Measurements from ENCODE around the gene PWWP2A. TPM values are rescaled to one million over a fixed set of nuclear protein-coding genes. Genes with fewer than 3 reads are reported as not detected.
"Not testable (repeated sequence)": the region's sequence is repeated elsewhere in the genome, so short reads cannot be mapped to it uniquely, and the experiment has no call there.

Gene PWWP2A
- polyA plus RNA-seq, 1 donor, result 26.4 TPM

GRCh38 chr5:160079753-160080152, 39.5 kb downstream of the PWWP2A start:
- peaks cover 11% of the 10 kb centered on the region for H3K36me3 ChIP-seq (ENCODE audit: control insufficient read depth, insufficient read depth, low read length)
- H3K4me3 ChIP-seq (ENCODE audit: low read length), result no peak overlapping the region
- H3K4me1 ChIP-seq (ENCODE audit: control insufficient read depth, insufficient read depth, low read length), result peaks cover 3% of the 10 kb centered on the region
- no peaks in the 10 kb centered on the region for H3K27me3 ChIP-seq (ENCODE audit: control insufficient read depth, insufficient read depth, low read length)
- H3K27ac ChIP-seq (ENCODE audit: low read length), result no peak overlapping the region
- WGBS (ENCODE audit: insufficient coverage, low lambda C conversion rate), result 100% methylated on average over 1 of the region's 2 CpGs
- DNase-seq, result no peak
- no peaks in the 10 kb centered on the region for H3K9me3 ChIP-seq (ENCODE audit: control insufficient read depth, low read depth, low read length)

- Histone ChIP-seq H3K9me3 (ENCODE audit: control insufficient read depth, low read depth, low read length) (no peaks in the 10 kb centered on the region), H3K4me1 (ENCODE audit: control insufficient read depth, insufficient read depth, low read length) (peaks cover 3% of the 10 kb centered on the region), H3K27ac (ENCODE audit: low read length) (no peak overlapping the region), H3K4me3 (ENCODE audit: low read length) (no peak overlapping the region), H3K36me3 (ENCODE audit: control insufficient read depth, insufficient read depth, low read length) (peaks cover 11% of the 10 kb centered on the region), H3K27me3 (ENCODE audit: control insufficient read depth, insufficient read depth, low read length) (no peaks in the 10 kb centered on the region)
- DNase-seq, result no peak
- no CpG with 5 or more reads among the region's 2 CpGs for WGBS (ENCODE audit: insufficient coverage, low lambda C conversion rate)
Measured at GRCh38 chr5:160076997-160077396, 42.3 kb downstream of the PWWP2A start.

GRCh38 chr5:160075073-160075472, 44.2 kb downstream of the PWWP2A start:
- no peaks in the 10 kb centered on the region for H3K27me3 ChIP-seq (ENCODE audit: control insufficient read depth, insufficient read depth, low read length)
- no peak overlapping the region for H3K4me3 ChIP-seq (ENCODE audit: low read length)
- H3K9me3 ChIP-seq (ENCODE audit: control insufficient read depth, low read depth, low read length), result no peaks in the 10 kb centered on the region
- H3K4me1 ChIP-seq (ENCODE audit: control insufficient read depth, insufficient read depth, low read length), result peaks cover 3% of the 10 kb centered on the region
- DNase-seq, result no peak
- H3K27ac ChIP-seq (ENCODE audit: low read length), result no peak overlapping the region
- peaks cover 13% of the 10 kb centered on the region for H3K36me3 ChIP-seq (ENCODE audit: control insufficient read depth, insufficient read depth, low read length)

GRCh38 chr5:160071916-160072315, 47.3 kb downstream of the PWWP2A start:
- DNase-seq, result no peak
- no peak overlapping the region for H3K27ac ChIP-seq (ENCODE audit: low read length)
- H3K4me3 ChIP-seq (ENCODE audit: low read length), result no peak overlapping the region
- H3K9me3 ChIP-seq (ENCODE audit: control insufficient read depth, low read depth, low read length), result no peaks in the 10 kb centered on the region
- H3K4me1 ChIP-seq (ENCODE audit: control insufficient read depth, insufficient read depth, low read length), result peaks cover 10% of the 10 kb centered on the region
- H3K27me3 ChIP-seq (ENCODE audit: control insufficient read depth, insufficient read depth, low read length), result no peaks in the 10 kb centered on the region
- H3K36me3 ChIP-seq (ENCODE audit: control insufficient read depth, insufficient read depth, low read length), result peaks cover 2% of the 10 kb centered on the region
- 60% methylated on average over 1 of the region's 2 CpGs for WGBS (ENCODE audit: insufficient coverage, low lambda C conversion rate)

GRCh38 chr5:160071516-160071915, 47.7 kb downstream of the PWWP2A start:
- Histone ChIP-seq H3K27ac (ENCODE audit: low read length) (no peak overlapping the region), H3K9me3 (ENCODE audit: control insufficient read depth, low read depth, low read length) (no peaks in the 10 kb centered on the region), H3K4me1 (ENCODE audit: control insufficient read depth, insufficient read depth, low read length) (peaks cover 13% of the 10 kb centered on the region), H3K36me3 (ENCODE audit: control insufficient read depth, insufficient read depth, low read length) (peaks cover 4% of the 10 kb centered on the region), H3K27me3 (ENCODE audit: control insufficient read depth, insufficient read depth, low read length) (no peaks in the 10 kb centered on the region), H3K4me3 (ENCODE audit: low read length) (no peak overlapping the region)
- WGBS (ENCODE audit: insufficient coverage, low lambda C conversion rate), result no CpG with 5 or more reads among the region's 8 CpGs
- DNase-seq, result peak in 1 of 2 donors; percentile 26

- H3K27ac ChIP-seq (ENCODE audit: low read length), result peak overlapping the region; percentile 53
- DNase-seq, result peak; percentile 56 to 83
- not testable (repeated sequence) for H3K4me3 ChIP-seq (ENCODE audit: low read length); H3K9me3 ChIP-seq (ENCODE audit: control insufficient read depth, low read depth, low read length); H3K27me3 ChIP-seq (ENCODE audit: control insufficient read depth, insufficient read depth, low read length); H3K36me3 ChIP-seq (ENCODE audit: control insufficient read depth, insufficient read depth, low read length)
- WGBS (ENCODE audit: insufficient coverage, low lambda C conversion rate), result no CpG with 5 or more reads among the region's 5 CpGs
- H3K4me1 ChIP-seq (ENCODE audit: control insufficient read depth, insufficient read depth, low read length), result peaks cover 26% of the 10 kb centered on the region
Measured at GRCh38 chr5:160069120-160069519, 50.1 kb downstream of the PWWP2A start.

- 20% methylated on average over 1 of the region's 9 CpGs for WGBS (ENCODE audit: insufficient coverage, low lambda C conversion rate)
- Histone ChIP-seq H3K4me1 (ENCODE audit: control insufficient read depth, insufficient read depth, low read length) (peaks cover 34% of the 10 kb centered on the region), H3K36me3 (ENCODE audit: control insufficient read depth, insufficient read depth, low read length) (peaks cover 28% of the 10 kb centered on the region), H3K27me3 (ENCODE audit: control insufficient read depth, insufficient read depth, low read length) (no peaks in the 10 kb centered on the region), H3K9me3 (ENCODE audit: control insufficient read depth, low read depth, low read length) (no peaks in the 10 kb centered on the region), H3K27ac (ENCODE audit: low read length) (peak overlapping the region; percentile 82), H3K4me3 (ENCODE audit: low read length) (no peak overlapping the region)
- DNase-seq, result peak; percentile 69 to 94
Measured at GRCh38 chr5:160064995-160065614, 54.1 kb downstream of the PWWP2A start.

GRCh38 chr5:160064417-160064810, 54.8 kb downstream of the PWWP2A start:
- H3K27me3 ChIP-seq (ENCODE audit: control insufficient read depth, insufficient read depth, low read length), result no peaks in the 10 kb centered on the region
- peaks cover 31% of the 10 kb centered on the region for H3K4me1 ChIP-seq (ENCODE audit: control insufficient read depth, insufficient read depth, low read length)
- H3K27ac ChIP-seq (ENCODE audit: low read length), result peak overlapping the region; percentile 82
- no peak overlapping the region for H3K4me3 ChIP-seq (ENCODE audit: low read length)
- peaks cover 32% of the 10 kb centered on the region for H3K36me3 ChIP-seq (ENCODE audit: control insufficient read depth, insufficient read depth, low read length)
- DNase-seq, result peak; percentile 10 to 77
- no peaks in the 10 kb centered on the region for H3K9me3 ChIP-seq (ENCODE audit: control insufficient read depth, low read depth, low read length)
- WGBS (ENCODE audit: insufficient coverage, low lambda C conversion rate), result no CpG with 5 or more reads among the region's 1 CpG

GRCh38 chr5:160061770-160062169, 57.5 kb downstream of the PWWP2A start:
- no CpG with 5 or more reads among the region's 3 CpGs for WGBS (ENCODE audit: insufficient coverage, low lambda C conversion rate)

GRCh38 chr5:160060001-160060400, 59.2 kb downstream of the PWWP2A start:
- Histone ChIP-seq H3K9me3 (ENCODE audit: control insufficient read depth, low read depth, low read length) (no peaks in the 10 kb centered on the region), H3K27me3 (ENCODE audit: control insufficient read depth, insufficient read depth, low read length) (no peaks in the 10 kb centered on the region), H3K4me1 (ENCODE audit: control insufficient read depth, insufficient read depth, low read length) (peaks cover 13% of the 10 kb centered on the region), H3K36me3 (ENCODE audit: control insufficient read depth, insufficient read depth, low read length) (peaks cover 60% of the 10 kb centered on the region), H3K27ac (ENCODE audit: low read length) (no peak overlapping the region), H3K4me3 (ENCODE audit: low read length) (no peak overlapping the region)
- WGBS (ENCODE audit: insufficient coverage, low lambda C conversion rate), result no CpG with 5 or more reads among the region's 4 CpGs
- no peak for DNase-seq

More at GRCh38 chr5:160061770-160062169, 57.5 kb downstream of the PWWP2A start:
- peaks cover 47% of the 10 kb centered on the region for H3K36me3 ChIP-seq (ENCODE audit: control insufficient read depth, insufficient read depth, low read length)
- no peak overlapping the region for H3K4me3 ChIP-seq (ENCODE audit: low read length)
- no peak for DNase-seq
- no peak overlapping the region for H3K27ac ChIP-seq (ENCODE audit: low read length)
- no peaks in the 10 kb centered on the region for H3K27me3 ChIP-seq (ENCODE audit: control insufficient read depth, insufficient read depth, low read length)
- no peaks in the 10 kb centered on the region for H3K9me3 ChIP-seq (ENCODE audit: control insufficient read depth, low read depth, low read length)
- peaks cover 26% of the 10 kb centered on the region for H3K4me1 ChIP-seq (ENCODE audit: control insufficient read depth, insufficient read depth, low read length)

- no CpG with 5 or more reads among the region's 4 CpGs for WGBS (ENCODE audit: insufficient coverage, low lambda C conversion rate)
- Histone ChIP-seq H3K9me3 (ENCODE audit: control insufficient read depth, low read depth, low read length) (no peaks in the 10 kb centered on the region), H3K4me3 (ENCODE audit: low read length) (no peak overlapping the region), H3K27ac (ENCODE audit: low read length) (no peak overlapping the region), H3K4me1 (ENCODE audit: control insufficient read depth, insufficient read depth, low read length) (no peaks in the 10 kb centered on the region), H3K36me3 (ENCODE audit: control insufficient read depth, insufficient read depth, low read length) (peaks cover 65% of the 10 kb centered on the region), H3K27me3 (ENCODE audit: control insufficient read depth, insufficient read depth, low read length) (no peaks in the 10 kb centered on the region)
- DNase-seq, result no peak
Measured at GRCh38 chr5:160057256-160057655, 62.0 kb downstream of the PWWP2A start.

Data from large intestine (tissue), 3 donors.